ENCODE results near the gene DGLUCY. TPM values are rescaled to one million over a fixed set of nuclear protein-coding genes. Genes with fewer than 3 reads are reported as not detected.

Gene DGLUCY
- total and polyA plus RNA-seq, 2 donors (not counting 1 experiment from before 2014, with no cell fraction given) = 91.5 to 103 TPM

- DNase-seq (no peak), ATAC-seq (ENCODE audit: low read depth) (no peak)
- Histone ChIP-seq H3K4me1 (ENCODE audit: control insufficient read depth in 2 of 2, insufficient read depth in 2 of 2, low read length in 2 of 2) (peaks cover 70 to 73% of the 10 kb centered on the region in 2 donors), H3K27ac (ENCODE audit: low read length in 2 of 2) (peak overlapping the region in 1 of 2 donors; percentile 59), H3K27me3 (replicated peaks in 1 of 4; ENCODE audit: control extremely low read depth in 1 of 4, control insufficient read depth in 3 of 4, insufficient read depth in 4 of 4, low read length in 3 of 4) (no peaks in the 10 kb centered on the region), H3K4me2 (replicated peaks; ENCODE audit: low read depth, low read length, poor library complexity, severe bottlenecking) (peak overlapping the region; percentile 50), H4K20me1 (ENCODE audit: control insufficient read depth, insufficient read depth, low read length, poor library complexity, severe bottlenecking) (no peaks in the 10 kb centered on the region), H3K79me2 (ENCODE audit: control insufficient read depth, insufficient read depth, low read length) (peaks cover 5% of the 10 kb centered on the region), H3K4me3 (ENCODE audit: control extremely low read depth in 1 of 5, extremely low read depth in 1 of 5, insufficient read depth in 1 of 5, low read depth in 2 of 5, low read length in 4 of 5) (no peak overlapping the region), H3K9ac (ENCODE audit: low read length) (no peak overlapping the region), H3K9me3 (ENCODE audit: control extremely low read depth in 1 of 3, control insufficient read depth in 2 of 3, insufficient read depth in 1 of 3, low read length in 2 of 3) (peaks cover 0 to 6% (median 4%) of the 10 kb centered on the region in 3 donors), H3K36me3 (replicated peaks in 1 of 2; ENCODE audit: control extremely low read depth in 1 of 2, control insufficient read depth in 1 of 2, extremely low read depth in 1 of 2, insufficient read depth in 2 of 2, low read length in 1 of 2) (peaks cover 0 to 12% of the 10 kb centered on the region in 2 experiments), H2AFZ (ENCODE audit: insufficient read depth, low read depth, low read length, poor library complexity, severe bottlenecking) (no peak overlapping the region)
- Mint-ChIP-seq H3K27me3 (no peaks in the 10 kb centered on the region), H3K27ac (peak overlapping the region; percentile 71), H3K9me3 (ENCODE audit: insufficient read depth) (no peaks in the 10 kb centered on the region), H3K4me3 (peak overlapping the region; percentile 56), H3K4me1 (peaks cover 68% of the 10 kb centered on the region)
- ChIA-PET CTCF (interaction anchor here (0.9 to 2.2 kb wide), 4 partner anchors 15 to 326 kb away, joined by 3 to 11 read pairs (median 3); partner anchors contain the start of gene GPR68), POLR2A (interaction anchor here (0.5 to 2.1 kb wide), 4 partner anchors 10 to 91 kb away, joined by 3 to 9 read pairs (median 6); no protein-coding TSS in a partner anchor)
- intact Hi-C loops (cut with micrococcal nuclease) = loop anchor here (1.0 to 5.0 kb wide), 2 partner anchors 33 to 57 kb away; no protein-coding TSS in a partner anchor
- TF ChIP-seq EZH2 (IDR thresholded peaks at IDR 0.05; ENCODE audit: borderline replicate concordance, insufficient read depth, low read depth, low read length, poor library complexity, severe bottlenecking) = no peak
- TF ChIP-seq, protein P1, sequence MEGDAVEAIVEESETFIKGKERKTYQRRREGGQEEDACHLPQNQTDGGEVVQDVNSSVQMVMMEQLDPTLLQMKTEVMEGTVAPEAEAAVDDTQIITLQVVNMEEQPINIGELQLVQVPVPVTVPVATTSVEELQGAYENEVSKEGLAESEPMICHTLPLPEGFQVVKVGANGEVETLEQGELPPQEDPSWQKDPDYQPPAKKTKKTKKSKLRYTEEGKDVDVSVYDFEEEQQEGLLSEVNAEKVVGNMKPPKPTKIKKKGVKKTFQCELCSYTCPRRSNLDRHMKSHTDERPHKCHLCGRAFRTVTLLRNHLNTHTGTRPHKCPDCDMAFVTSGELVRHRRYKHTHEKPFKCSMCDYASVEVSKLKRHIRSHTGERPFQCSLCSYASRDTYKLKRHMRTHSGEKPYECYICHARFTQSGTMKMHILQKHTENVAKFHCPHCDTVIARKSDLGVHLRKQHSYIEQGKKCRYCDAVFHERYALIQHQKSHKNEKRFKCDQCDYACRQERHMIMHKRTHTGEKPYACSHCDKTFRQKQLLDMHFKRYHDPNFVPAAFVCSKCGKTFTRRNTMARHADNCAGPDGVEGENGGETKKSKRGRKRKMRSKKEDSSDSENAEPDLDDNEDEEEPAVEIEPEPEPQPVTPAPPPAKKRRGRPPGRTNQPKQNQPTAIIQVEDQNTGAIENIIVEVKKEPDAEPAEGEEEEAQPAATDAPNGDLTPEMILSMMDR (IDR thresholded peaks at IDR 0.05) = no peak
- WGBS (ENCODE audit: insufficient coverage) = 87% methylated on average over 1 of the region's 1 CpG
These were observed 115.1 kb downstream of the DGLUCY start for GRCh38 chr14:91229005-91229382.

GRCh38 chr14:91229743-91230200 is 115.9 kb downstream of the DGLUCY start:
- intact Hi-C loops (cut with micrococcal nuclease) = loop anchor here (1.0 to 5.0 kb wide), 2 partner anchors 33 to 57 kb away; no protein-coding TSS in a partner anchor
- H3K79me2 ChIP-seq (ENCODE audit: control insufficient read depth, insufficient read depth, low read length) = peaks cover 5% of the 10 kb centered on the region
- Mint-ChIP-seq H3K27ac (peak overlapping the region; percentile 75), H3K4me1 (peaks cover 68% of the 10 kb centered on the region), H3K27me3 (no peaks in the 10 kb centered on the region), H3K4me3 (peak overlapping the region; percentile 62), H3K9me3 (ENCODE audit: insufficient read depth) (no peaks in the 10 kb centered on the region)
- peaks cover 70 to 73% of the 10 kb centered on the region in 2 donors for H3K4me1 ChIP-seq (ENCODE audit: control insufficient read depth in 2 of 2, insufficient read depth in 2 of 2, low read length in 2 of 2)
- CTCF ChIA-PET = interaction anchor here (0.8 to 2.2 kb wide), 4 partner anchors 14 to 327 kb away, joined by 3 to 11 read pairs (median 3); partner anchors contain the start of gene GPR68
- DNase-seq = peak; percentile 67
- peaks cover 0 to 8% of the 10 kb centered on the region in 2 experiments for H3K36me3 ChIP-seq (replicated peaks in 1 of 2; ENCODE audit: control extremely low read depth in 1 of 2, control insufficient read depth in 1 of 2, extremely low read depth in 1 of 2, insufficient read depth in 2 of 2, low read length in 1 of 2)
- H2AFZ ChIP-seq (ENCODE audit: insufficient read depth, low read depth, low read length, poor library complexity, severe bottlenecking) = no peak overlapping the region
- H3K27ac ChIP-seq (ENCODE audit: low read length in 2 of 2) = peak overlapping the region; percentile 5 to 25
- peaks cover 0 to 6% (median 4%) of the 10 kb centered on the region in 3 donors for H3K9me3 ChIP-seq (ENCODE audit: control extremely low read depth in 1 of 3, control insufficient read depth in 2 of 3, insufficient read depth in 1 of 3, low read length in 2 of 3)
- WGBS (ENCODE audit: insufficient coverage) = 4% methylated on average over 4 of the region's 6 CpGs
- no peak overlapping the region for H3K9ac ChIP-seq (ENCODE audit: low read length)
- peak overlapping the region; percentile 50 for H3K4me2 ChIP-seq (replicated peaks; ENCODE audit: low read depth, low read length, poor library complexity, severe bottlenecking)
- no peaks in the 10 kb centered on the region for H4K20me1 ChIP-seq (ENCODE audit: control insufficient read depth, insufficient read depth, low read length, poor library complexity, severe bottlenecking)
- TF ChIP-seq, protein P1 (IDR thresholded peaks at IDR 0.05) = no peak
- no peak for TF ChIP-seq EZH2 (IDR thresholded peaks at IDR 0.05; ENCODE audit: borderline replicate concordance, insufficient read depth, low read depth, low read length, poor library complexity, severe bottlenecking)
- no peaks in the 10 kb centered on the region for H3K27me3 ChIP-seq (replicated peaks in 1 of 4; ENCODE audit: control extremely low read depth in 1 of 4, control insufficient read depth in 3 of 4, insufficient read depth in 4 of 4, low read length in 3 of 4)
- no peak overlapping the region for H3K4me3 ChIP-seq (ENCODE audit: control extremely low read depth in 1 of 5, extremely low read depth in 1 of 5, insufficient read depth in 1 of 5, low read depth in 2 of 5, low read length in 4 of 5)
- ATAC-seq (ENCODE audit: low read depth) = peak; percentile 64
- POLR2A ChIA-PET = interaction anchor here (1.2 to 2.1 kb wide), 3 partner anchors 9 to 20 kb away, joined by 3 to 9 read pairs (median 8); no protein-coding TSS in a partner anchor
